NCI-H1694 (cell line): ENCODE data around the gene TACC3.
A peak's percentile ranks its signal among the peaks of the same experiment; 100 is the strongest.

Source experiments
- DNase-seq: peaks from one replicate; lab custom pipeline; 2025; lab: John Stamatoyannopoulos, UW

Gene TACC3

DNA sequence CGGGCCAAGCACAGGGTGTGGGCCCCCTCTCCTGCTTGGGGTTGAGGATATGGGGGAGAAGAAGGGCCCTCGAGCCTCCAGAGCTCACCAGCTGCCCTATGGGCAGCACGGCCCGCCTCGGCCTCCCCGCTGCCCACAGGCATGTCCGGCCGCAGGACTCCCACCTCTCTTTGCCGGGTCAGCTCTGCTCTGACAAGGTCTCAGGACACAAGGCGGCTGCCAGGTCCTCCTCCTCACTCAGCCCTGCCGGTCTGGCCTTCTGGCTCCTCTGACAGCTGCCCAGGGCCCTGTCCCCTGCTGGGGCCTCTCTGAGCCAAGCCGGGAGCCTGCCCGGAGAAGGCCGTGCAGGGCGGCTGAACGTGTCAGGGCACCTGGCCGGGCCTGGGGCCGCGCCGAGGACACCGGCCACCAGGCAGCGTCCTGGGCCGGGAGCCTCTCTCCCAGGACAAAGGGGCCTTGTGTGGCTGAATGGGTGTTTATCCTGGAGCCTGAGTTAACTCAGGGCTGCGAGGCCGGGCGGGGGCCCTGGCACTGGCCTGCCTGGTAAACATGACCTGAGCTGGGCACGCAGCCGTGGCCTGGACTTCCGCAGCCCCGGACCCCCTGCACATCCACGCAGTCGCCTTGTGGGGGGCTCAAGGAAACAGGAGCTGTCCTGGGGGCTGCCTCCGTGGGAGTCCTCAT is 25.7 kb downstream of the TACC3 start:
- DNase-seq, result no peak

DNA sequence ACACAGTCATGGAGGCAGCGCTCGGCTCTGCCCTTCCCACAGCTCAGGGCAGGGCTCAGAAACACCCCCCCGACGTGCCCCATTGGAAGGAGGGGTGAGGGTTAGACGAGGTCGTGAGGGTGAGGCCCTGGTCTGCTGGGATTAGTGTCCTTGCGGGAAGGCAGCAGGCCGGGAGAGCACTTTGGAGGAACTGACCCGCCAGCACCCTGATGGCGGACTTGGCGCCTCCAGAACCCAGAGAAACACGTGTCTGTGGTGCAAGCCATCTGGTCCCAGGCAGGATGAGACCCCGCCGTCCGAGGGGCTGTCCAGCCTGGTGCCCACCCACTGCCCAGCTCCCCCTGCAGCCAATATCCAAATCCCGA is 26.3 kb downstream of the TACC3 start:
- no peak for DNase-seq

DNA sequence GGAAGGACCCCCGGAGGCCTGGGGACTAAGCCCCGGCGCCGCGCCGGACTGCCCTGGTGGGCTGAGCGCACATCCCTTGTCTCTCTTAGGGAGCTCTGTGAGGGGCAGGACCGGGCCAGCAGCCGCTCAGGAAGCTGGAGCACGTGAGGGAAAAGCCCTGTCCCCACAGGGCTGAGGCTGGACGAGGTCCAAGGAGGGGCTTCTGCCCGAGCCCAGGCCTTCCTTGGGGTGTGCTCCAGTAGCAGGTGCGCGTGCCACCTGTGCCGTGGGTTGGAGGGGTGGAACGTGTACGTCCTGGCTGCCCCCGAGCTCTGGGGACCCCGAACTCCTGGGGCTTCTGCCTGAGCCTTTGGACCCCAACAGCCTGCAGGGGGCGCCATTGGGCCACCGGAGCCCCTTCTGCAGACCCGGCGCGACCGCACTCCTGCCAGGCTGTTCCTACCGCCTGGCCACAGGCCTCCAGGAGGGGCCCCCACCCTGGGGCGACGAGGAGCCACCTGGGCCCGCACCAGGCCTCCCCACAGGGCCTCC is 27.2 kb downstream of the TACC3 start:
- peak; percentile 56 for DNase-seq

DNA sequence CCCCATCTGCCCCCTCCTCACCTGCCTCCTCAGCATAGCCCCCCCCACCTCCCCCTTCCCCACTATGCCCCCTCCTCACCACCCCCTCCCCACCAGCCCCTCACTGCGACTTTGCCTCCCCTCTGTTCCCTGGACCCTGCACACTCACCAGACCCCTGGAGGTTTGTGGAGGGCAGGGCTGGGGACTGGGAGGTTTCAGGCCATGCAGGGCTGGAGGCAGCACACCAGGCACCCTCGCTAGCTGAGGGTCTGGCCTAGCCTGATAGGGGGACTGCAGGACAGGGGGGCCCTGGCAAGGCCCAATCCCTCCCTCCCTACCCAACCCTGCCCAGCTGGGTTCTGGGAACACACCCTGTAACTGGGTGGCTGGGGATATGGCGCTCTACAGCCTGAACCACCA is 28.0 kb downstream of the TACC3 start:
- DNase-seq, result no peak

DNA sequence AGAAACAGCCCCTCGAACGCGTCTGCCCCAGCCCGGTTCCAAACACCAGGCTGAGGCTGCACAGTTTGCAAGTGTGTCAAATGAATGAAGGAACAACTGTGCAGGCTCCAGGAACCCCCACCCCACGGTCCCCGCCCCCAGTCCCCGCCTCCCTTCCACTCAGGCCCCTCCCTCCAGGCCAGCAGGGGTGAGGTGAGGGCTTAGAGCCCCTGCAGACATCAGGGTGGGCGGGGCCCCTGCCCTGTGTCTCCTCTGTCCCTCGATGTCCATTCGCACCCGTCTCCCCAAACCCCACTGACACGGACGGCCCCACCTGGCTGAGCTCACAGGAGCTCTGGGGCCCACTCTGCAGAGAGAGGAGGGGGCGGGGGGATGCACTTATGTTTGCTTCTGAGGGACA is 28.5 kb downstream of the TACC3 start:
- DNase-seq, result no peak

DNA sequence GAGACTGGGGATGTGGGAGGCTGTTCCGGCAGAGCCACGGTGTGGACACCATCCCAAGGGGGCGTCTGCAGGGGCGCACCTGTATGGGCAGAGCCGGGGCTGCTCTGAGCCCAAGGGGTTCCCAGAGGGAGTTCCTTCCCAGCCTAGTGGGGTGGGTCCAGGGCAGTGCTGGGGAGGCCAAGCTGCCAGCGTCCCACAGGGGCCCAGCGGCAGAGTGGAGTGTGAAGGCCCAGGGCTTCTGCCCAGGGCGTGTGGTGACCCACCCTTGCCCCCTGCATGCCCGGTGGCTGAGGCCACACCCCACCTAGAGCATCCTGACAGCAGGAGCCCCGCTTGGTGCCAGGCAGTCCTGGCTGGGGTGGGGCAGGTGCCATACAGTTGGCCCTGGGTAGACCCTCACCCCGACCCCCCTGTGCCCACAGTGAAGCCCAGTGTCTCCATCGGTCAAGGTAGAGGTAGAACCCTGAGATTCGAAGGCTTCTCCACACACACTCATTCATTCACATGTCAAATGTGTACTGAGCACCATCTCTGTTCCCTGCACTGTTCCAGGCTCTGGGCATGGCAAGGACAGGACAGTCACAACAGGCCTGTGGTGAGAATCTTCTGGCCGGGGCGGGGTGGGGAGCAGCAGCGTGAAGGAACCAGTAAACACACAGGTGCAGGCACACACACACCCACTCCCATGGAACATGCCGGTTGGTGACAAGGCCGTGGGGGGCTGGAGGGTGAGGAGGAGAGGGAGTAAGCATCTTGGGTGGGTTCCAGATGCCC is 29.2 kb downstream of the TACC3 start:
- DNase-seq, result no peak

DNA sequence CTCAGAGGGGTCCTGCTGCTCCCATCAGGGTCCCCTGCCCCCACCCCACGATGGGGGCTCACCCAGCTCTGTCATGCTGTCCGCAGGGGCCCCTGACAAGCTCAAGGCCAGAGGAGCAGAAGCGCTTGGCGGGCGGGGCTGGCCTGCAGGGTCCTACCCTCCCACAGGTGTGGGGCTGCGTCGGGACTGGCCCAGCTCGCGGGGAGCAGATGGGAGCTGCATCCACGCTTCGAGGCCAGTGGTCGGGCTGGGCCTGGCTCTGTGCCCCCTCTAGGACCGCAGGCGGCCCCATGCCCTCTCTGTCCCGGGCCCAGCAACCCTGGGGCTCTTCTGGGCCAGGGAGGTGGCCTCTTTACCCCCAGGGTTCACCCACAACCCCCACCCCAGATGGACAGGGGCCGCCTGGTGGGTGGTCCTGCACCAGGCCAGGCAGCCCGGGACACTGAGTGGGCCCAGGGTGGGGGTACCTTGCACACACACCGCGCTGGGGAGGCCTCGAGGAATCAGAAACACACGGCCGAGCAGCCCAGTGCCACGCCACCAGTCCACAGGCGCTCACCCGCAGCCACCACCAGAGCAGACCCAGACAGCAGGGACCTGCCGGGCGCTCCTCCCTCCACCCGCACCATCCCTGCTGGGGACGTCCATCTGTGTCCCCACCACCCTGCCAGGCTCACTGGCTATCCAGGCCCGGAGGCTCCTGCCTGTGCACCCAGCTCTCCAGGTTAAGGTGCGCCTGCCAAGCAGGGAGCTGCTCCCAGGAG is 30.0 kb downstream of the TACC3 start:
- DNase-seq, result no peak

DNA sequence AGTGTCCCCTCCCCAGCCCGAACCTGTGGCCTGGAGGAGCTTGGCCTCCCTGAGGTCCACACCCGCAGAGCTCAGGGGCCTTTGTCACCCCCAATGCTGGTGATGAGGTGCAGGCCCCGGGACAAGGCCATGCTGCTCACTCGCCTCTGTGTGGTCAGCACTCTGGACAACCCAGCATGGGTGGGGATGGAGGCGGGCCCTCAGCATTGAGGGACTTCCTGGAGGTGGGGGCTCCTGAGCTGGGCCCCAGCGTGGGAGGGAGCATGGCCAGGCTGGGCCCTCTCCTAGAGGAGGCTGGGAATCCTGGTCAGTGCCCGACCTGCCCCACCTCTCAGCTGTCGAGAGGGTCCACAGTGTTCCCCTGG is 30.6 kb downstream of the TACC3 start:
- no peak for DNase-seq

DNA sequence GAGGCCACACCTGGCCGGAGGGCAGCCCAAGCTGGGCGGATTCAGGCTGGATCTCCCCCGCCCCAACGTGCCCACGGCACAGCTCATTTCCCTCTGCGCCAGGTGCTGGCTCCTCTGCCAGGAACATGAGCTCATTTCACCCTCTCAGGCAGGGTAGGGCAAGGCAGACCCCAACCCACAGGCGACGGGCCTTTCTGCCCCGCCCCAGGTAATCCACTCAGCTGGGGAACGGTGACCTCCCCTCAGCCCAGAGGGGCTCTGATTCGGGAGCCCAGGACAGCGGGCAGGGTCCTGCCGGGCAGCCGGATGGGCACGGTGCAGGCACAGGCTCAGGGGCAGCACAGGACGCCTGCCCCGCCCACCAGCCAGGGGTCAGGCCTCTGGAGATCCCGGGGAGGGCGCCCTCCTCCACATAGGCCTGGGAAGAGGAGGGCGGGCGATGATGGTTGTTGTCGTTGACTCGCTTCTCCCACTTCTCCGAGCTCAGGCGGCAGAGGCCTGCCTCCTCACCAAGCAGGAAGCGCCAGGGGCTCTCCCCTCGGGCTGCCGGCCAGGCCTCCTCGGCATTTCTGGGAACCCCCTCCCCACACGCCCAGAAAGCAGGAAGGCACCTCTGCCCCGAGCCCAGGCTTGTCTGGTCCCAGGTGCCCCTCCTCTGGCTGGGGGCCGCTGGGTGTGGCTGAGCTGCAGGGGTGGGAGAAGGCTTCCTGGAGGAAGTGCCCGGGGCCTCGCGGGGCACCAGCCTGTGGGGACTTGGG is 31.1 kb downstream of the TACC3 start:
- no peak for DNase-seq

DNA sequence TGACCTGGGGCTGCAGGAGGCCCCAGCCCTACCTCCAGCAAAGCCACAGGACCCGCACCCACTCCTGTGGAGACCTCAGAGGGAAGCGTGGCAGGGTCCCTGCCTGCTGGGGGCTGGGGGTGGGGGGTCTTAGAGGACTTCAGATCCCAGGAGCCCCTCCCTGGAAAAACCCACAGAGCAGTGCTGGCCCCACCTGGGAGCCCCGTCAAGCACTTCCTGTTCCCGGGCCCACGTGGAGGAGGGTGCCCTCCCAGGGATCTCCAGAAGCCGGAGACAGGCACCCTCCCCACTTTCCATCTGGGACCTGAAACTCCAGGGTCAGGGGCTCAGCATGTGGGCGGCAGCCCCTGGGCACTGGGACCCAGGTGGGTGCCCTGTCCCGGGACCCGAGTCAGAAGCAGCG is 32.0 kb downstream of the TACC3 start:
- DNase-seq, result no peak

DNA sequence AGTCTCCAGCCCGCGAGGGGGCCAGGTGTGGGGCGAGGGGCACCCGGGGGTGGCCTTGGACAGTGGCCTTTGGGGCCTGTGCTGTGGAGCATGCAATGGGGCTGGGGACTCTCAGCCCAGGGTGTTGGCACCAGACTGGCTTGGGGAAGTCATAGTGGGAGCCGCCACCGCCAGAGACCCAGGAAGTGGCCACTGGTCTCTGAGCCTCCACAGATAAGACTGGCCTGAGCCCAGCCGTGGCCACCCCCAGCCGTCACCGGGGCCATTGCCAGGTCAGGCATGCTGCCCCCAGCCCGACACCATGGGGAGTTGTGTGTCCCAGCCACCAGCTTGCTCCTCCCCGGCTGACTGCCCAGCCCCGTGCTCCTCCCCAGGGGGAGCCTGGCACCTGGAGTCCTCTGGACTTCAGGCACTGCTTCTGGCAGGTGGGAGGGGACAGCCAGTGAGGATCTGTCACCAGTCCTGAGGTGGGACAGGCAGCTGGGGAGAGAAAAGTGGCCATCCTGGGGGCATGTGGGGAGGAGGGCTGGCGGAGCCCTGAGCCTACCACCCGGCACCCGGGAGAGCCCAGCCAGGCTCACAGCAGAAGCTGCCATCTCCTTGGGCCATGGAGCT is 32.5 kb downstream of the TACC3 start:
- DNase-seq, result no peak

DNA sequence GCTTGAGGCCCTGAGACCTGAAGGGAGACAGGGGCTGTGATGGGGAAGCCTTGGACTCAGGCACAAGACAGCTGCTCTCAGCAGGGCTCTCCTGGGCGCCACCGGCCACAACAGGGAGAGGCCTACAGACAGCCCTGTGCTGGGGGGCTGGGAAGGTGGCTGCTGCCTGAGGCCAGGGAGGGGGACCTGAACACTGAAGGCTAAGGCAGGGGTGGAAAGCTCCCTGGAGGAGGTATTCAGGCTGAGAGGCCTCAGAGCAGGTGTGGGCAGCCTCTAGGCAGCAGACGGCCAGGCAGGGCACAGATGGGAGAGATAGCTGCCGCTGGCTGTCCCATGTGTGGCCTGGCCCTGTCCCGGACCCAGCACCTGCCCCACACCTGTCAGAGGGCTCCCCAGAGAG is 33.0 kb downstream of the TACC3 start:
- no peak for DNase-seq

DNA sequence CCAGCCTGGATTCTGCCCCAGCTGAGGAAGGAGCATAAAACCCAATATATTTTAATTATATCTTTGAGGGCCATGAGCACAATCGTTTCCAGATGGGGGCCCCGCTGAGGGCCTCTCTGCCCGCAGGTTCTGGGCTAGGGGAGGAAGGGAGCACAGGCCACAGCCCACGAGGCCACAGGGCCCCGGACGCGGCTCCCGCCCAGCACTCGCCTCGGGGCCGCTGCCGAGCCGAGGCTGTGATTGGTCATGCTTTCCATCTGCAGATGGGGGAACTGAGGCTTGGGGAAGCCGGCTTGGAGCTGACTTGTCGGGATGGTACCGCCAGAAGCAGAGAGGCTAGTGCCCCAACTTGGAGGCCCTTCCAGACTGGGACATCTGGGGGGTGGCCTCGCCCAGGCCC is 34.0 kb downstream of the TACC3 start:
- DNase-seq, result no peak

DNA sequence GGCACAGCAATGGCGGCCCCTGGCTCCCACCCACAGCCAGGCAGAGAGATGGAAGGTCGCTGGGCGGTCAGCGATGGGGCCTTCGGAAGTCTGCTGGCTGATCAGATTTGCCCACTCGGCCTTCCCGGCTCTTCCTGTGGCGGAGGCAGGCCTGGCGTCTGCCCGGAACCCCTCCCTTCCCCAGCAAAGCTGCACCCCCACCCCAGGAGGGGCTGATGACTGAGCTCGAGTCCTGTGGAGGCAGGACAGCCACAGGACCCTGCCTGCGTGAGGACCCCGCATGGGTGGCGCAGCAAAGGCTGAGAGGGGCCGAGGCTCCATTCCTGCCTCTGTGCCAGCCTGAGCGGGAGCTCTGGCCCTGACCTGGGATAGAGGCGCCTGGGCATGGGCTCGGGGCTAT is 34.8 kb downstream of the TACC3 start:
- DNase-seq, result no peak

DNA sequence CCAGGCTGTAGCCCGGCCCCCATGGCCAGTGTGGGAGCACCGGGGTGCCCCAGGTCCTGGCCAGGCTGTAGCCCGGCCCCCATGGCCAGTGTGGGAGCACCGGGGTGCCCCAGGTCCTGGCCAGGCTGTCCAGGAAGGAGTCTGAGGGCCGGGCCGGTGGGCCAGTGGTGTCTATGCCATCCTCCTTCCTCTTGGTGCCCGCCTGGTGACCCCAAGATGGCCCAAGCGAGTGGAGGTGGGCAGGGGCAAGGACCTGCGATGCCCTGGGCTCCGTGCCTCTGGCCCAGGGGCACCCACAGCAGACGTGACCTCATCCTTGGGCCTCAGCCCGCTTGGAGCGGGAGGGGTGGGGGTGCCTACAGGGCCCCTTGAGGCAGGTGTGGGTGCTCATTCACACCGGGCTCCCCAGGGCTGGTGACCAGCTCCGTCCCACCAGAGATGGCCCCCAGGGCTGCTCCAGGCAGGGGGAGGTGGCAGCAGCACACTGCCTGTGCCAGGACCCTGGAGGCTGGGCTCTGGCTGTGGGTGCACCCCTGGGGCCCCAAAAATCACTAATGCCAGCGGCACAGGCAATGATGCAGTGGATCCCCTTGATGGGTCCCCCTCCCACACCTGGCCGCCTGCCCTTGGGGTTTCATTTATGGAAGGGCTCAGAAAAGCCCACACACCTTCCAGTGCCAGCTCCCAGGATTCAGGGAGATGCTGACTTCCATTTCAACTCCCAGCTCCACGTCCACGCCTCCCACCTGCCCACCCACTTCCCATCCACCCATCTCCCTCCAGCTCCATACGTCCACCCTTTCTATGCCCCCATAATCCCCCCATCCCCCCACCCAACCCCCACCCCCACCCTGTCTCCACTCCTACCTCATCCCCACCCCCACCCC is 35.8 kb downstream of the TACC3 start:
- DNase-seq, result no peak

DNA sequence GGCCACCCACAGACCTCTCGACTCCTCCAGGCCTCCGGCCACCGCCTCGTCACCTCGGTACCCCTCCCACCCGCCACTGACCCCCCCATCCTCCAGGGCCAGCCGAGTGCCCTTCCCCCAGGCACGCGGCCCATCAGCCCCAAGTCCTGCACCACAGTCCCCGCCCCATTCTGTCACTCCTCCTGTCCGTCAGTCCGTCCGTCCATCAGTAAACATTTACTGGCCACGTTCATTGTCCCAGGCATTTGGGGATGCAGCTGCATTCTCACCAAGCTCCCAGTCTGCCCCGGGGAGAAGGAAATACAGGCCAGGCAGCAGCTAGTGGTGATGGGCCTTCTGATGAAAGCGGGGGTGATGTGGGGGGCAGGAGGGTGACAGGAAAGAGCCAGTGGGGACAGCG is 36.5 kb downstream of the TACC3 start:
- no peak for DNase-seq

DNA sequence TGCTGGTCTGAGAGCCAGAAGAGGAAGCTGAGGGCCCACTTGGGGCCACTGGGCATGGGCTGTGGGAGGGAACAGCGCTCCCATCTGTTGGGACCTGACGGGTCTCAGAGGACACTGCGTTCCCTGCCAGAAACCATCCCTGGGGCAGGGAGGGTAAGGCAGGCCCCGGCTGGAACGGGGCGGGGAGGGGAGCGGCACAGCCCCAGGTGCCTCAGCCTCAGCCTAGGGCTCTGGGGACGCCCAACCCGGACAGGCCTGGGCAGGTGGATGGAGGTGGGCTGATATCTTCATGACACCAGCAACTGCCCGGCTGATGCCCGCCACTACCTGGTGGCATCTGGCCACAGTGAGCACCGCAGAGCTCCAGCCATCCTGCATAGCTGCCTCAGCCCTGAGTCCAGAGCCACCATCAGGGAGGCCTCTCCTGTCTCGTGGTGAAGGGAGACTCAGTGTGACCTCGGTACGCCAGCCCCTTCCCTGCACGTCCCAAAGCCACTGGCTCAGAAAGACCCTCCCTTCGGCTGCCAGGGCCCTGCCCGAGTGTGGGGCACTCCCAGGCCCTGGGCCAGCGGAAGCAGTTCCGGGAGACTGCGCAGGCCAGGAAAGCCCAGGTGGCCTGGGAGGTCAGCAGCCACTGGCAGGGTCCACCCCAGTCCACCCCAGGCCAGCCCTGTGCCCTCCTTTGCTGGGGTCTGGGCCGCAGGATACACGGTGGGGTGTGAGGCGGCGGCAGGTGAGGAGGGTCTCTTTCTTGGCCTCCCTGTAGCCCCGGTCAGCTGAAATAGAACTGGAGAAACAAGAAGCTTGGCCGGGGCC is 37.2 kb downstream of the TACC3 start:
- DNase-seq, result no peak

DNA sequence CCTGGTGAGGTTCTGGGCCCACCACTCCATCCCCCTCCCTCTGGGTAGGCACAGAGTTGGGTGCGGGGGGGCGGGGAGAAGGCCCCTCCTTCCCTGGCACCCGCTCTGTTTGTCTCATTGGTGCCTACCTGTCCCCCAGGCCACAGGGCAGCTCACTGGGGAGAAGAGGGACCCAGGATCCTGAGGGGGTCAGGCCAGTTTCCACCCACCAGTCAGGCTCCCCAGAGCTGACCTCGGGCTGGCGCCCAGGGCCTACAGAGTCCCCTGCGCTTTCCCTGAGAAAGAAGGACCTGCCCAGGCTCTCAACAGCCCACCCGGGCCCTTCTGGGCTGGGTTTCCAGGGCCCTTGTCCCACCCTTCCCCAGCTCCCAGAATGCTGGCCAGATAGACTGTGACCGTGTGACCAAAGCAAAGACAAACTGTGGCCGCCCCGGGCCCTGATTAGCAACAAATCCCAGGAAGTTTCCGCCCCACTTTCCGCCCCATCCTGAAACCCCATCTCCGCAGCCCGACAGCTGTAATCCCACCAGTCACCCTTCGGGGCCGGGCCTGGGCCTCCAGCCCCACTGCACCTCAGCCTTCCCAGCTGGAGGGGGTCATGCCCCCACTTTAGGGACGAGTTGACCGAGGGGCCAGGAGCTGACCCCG is 38.0 kb downstream of the TACC3 start:
- DNase-seq, result no peak

DNA sequence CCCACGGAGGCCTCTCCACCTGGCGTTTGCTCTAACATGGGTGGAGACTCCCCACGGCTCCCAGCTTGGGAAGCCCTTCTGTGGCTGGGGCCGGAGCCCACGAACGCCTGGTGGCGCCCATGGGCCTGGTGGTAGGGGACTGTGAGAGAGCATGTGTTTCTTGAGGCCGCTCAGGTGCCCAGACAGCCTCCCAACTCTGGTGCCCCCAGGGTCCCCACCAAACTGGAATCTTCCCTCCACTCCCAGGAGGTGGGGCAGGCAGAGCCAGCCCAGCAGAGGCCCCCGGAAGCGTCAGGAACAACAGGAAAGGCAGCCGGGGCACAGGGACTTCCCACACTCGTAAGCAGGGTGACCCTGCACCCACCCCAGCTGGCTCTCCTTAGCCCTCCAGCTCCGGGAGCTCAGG is 38.5 kb downstream of the TACC3 start:
- no peak for DNase-seq
